ENCODE results near the gene ADD3.

DNA sequence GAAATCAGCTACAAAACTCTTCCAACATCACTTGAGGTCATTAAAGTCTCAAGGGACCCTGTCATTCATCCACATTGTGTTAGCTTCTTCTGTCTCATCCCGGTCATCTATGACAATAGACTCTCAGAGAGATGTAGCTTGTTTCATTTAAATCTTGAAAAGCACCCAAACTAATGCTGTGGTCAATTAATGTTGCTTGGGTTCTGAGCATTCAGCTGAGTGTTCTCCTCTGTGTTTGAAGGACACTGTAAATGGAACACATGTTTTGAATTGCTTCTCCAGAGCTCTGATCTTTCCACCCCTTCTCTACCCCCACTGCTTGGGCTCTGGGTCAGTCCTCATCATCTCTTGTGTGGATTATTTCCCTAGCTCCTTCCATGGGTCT lies 19.6 kb upstream of the ADD3 start:
- TF ChIP-seq, protein P1, sequence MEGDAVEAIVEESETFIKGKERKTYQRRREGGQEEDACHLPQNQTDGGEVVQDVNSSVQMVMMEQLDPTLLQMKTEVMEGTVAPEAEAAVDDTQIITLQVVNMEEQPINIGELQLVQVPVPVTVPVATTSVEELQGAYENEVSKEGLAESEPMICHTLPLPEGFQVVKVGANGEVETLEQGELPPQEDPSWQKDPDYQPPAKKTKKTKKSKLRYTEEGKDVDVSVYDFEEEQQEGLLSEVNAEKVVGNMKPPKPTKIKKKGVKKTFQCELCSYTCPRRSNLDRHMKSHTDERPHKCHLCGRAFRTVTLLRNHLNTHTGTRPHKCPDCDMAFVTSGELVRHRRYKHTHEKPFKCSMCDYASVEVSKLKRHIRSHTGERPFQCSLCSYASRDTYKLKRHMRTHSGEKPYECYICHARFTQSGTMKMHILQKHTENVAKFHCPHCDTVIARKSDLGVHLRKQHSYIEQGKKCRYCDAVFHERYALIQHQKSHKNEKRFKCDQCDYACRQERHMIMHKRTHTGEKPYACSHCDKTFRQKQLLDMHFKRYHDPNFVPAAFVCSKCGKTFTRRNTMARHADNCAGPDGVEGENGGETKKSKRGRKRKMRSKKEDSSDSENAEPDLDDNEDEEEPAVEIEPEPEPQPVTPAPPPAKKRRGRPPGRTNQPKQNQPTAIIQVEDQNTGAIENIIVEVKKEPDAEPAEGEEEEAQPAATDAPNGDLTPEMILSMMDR (optimal IDR thresholded peaks at IDR 0.05 in 1 of 3, IDR thresholded peaks at IDR 0.05 in 1 of 3, conservative IDR thresholded peaks at IDR 0.05 in 1 of 3; ENCODE audit: extremely low read depth in 1 of 3, insufficient read depth in 2 of 3, low read length in 3 of 3) = no peak
- TF ChIP-seq EZH2 (IDR thresholded peaks at IDR 0.05; ENCODE audit: low read length) = no peak

Measured in keratinocyte (primary cell).